GM19438 (cell line): ENCODE results near the gene ZNHIT2.

Source experiments
- ATAC-seq: cut with Tn5 transposase; IDR thresholded peaks from one replicate; pipeline ENCODE4 v1.9.1; 2021; ENCODE audit warnings: low read depth; ENCODE audit not compliant: unreplicated experiment

ZNHIT2 gene

DNA sequence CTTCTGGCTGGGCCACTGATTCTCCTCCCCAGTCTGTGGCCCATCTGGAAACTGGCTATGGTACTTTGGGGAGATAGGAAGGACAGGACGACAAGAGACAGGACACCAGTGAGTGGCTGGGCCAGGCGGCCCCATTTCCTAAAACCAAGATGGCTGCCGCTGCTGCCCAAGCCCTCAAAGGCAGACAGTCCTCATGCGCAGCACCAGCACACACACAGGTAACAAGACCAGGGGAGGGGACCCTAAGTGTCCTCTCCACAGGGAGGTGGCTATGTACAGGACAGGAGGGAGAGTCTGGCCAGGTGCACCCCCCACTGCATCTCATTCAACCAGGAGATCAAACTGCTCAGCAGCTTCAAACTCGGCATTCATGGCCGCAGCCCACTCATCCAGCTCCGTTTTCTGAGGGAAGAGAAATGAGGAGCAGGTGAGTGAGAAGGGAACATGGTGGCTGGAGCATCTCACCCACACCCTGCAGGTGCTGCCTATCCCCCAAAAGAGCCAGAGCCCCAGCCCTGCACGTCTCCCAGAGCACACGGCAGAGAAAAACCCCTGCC, 38.6 kb downstream of the ZNHIT2 start:
- ATAC-seq = no peak

DNA sequence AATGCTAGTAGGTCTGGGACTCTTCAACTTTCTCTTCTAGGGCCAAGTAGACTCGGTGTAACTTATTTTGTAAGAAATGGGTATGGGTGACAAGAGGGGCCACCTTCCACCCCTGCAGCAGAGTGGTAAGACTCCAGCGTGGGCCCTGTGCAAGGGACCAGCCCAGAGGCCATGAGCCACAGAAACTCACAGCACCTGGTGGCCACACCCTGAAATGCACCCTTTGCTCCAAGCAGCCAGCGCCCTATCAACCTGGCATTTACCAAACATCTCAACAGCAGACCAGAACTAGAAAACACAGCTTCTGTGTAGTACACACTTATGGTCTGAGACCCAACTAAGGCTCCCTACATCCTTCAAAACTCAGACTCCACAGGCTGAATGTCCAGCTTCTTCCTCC, 39.4 kb downstream of the ZNHIT2 start:
- ATAC-seq = no peak

DNA sequence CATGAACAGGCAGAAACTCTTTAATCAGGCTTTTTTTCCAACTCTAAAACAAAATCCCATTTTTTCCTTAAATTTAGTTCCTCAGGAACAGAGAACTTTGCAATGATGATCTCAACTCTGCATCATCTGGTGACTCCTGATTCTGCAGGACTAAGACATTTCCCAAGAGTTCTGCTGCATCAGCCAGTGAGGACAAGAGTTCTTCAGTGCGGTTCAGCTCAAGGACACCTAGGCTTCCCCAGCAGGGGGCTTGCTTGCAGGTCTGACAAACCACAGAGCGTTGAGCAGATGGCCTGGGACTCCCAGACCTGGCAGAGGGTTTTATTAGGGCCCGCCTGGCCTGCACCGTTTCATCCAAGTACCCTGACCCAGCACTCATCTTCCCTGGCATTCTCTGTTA, 40.0 kb downstream of the ZNHIT2 start:
- no peak for ATAC-seq

DNA sequence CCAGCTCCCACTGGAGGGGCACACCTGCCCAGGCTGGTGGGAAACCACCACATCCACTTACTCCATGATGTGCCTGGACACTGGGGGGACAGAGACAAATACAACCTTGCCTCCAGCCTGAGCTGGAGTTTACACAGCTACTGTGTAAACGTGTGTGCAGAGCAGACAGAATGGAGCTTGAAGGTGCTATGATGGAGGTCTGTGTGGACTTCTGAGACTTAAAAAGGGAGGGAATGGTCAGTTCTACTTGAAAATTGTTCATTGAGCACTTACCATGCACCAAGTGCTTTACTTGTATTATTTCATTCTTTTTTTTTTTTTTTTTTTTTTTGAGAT, 44.9 kb downstream of the ZNHIT2 start:
- no peak for ATAC-seq

DNA sequence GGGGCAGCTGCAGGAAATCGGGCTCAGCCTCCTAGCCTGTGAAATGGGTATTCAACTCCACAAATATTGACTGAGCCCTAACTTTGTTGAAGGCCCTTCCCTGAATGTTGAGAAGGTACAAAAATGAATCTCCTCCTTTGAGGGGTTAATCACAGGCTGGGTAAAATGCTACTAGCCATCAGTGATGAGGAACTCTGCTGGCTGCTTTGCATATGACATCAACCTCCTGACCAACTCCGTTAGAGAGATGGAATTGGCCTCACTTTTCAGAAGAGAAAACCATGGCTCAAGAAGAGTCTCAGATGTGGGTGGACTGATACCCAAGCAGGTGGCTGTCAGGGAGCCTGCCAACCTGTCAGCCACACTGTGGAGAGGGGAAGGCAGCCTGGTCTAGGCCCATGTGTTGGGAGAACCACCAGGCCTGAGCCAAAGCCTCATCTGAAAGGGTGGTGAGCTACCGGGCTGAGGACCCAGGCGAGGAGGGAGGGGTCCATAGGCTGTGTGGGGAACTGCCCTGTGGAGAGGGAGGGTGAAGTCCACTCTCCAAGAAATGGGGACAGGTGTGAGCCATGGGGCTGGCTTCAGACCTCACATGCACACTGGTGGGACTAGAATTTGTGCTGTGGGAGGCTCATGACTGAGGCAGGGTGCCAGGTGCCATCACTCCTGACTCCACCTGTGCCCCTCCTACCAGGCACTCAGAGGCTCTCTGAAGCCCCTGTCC, 45.4 kb downstream of the ZNHIT2 start:
- ATAC-seq = no peak

DNA sequence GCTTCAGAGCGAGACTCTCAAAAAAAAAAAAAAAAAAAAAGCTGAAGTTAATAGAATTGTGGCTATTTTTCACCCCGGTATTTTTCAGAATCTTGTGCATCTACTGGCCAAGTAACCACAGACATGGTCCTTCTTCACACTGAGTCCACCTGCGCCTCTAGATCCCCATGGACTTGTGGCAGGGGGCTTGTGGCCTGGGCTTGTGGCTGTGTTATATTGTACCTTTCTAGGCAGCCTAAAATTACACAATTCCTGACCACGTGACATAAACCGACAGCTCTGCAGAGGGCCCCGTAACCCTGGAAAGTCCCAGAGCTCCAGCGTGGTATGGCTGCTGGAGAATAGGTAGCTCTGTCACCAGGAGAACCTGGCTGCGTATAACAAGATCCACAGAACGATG, 48.3 kb downstream of the ZNHIT2 start:
- ATAC-seq = no peak

DNA sequence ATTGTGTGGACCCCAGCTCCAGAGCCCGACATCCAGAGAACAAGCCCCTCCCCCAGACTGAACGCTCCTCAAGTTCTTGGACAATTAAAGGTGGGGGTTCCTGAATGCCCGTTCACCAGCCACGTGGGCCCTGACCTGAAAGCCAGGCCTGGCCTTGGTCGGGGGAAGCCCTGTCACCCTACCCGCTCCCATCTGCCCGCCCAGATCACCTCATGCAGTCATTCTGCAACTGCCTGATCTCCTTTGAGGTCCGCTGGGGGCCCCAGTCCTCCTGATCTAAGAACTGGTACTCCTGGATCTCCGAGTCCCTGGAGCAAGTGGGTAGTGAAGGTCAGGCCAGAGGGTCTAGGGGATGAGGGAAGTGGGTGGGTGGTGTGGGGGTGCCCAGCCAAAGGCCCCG, 50.1 kb downstream of the ZNHIT2 start:
- no peak for ATAC-seq

DNA sequence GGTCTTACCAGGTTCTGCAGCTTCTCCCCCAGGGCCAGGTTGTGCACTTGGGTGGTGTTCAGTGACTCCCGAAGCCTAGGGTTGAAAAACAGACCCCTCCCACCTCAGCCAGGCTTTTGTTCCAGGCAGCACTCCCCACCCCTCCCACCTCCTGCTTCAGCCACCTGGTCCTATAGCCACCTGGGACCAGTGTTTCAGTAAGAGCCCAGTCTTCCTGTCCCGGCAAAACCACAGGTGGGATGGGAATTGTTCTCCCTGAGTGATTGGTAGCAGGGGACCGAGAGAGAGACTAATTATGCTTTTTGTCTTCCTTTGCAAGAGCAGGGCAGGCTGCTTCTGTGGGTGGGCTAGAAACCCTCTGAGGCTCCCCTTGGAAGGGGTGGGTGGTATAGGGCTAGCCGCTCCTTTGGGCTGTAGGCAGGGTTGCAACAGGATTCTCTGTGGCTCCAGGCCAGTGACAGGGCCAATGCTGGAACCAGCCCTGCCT, 50.7 kb downstream of the ZNHIT2 start:
- ATAC-seq = no peak
